PC-9 (cell line): ENCODE data around the gene HES4. TPM values are rescaled to one million over a fixed set of nuclear protein-coding genes. Genes with fewer than 3 reads are reported as not detected.
"Not testable (repeated sequence)": the region's sequence is repeated elsewhere in the genome, so short reads cannot be mapped to it uniquely, and the experiment has no call there.

Experiments used
- BruUV-seq: library from RNA; stranded (reverse); fragments of 400-500 nt; replicated peaks from 2 replicates; lab custom pipeline; 2021; lab: Mats Ljungman, UMichigan
- CTCF ChIA-PET: fragments of 300-600 bp; sonication (Branson Sonifier 250); formaldehyde crosslinking; loops from one replicate; lab custom pipeline; 2022; ENCODE audit warnings: antibody characterized with exemption; lab: Charles Lee
- POLR2A ChIA-PET: fragments of 300-600 bp; sonication (Branson Sonifier 250); formaldehyde crosslinking; loops from one replicate; lab custom pipeline; 2022; ENCODE audit warnings: antibody characterized with exemption; ENCODE audit not compliant: unreplicated experiment; lab: Charles Lee
- DNase-seq, 2 experiments: peaks; one replicate each; pipeline versions ENCODE4 v3.0.0 to v3.0.0-alpha.2; 2015 to 2022; ENCODE audit warnings: mixed read lengths in 1 of 2
- H2AFZ ChIP-seq: fragments of 200-600 bp; sonication (generic); 2 replicates; pipeline ENCODE4 v1.8.1; 2017; ENCODE audit warnings: antibody characterized with exemption
- H3F3A ChIP-seq: fragments of 200-600 bp; sonication (generic); 2 replicates; pipeline ENCODE4 v1.8.1; 2017; ENCODE audit warnings: antibody characterized with exemption, mild to moderate bottlenecking, low read depth; ENCODE audit not compliant: insufficient read depth
- H3K27ac ChIP-seq: fragments of 200-600 bp; sonication (generic); 2 replicates; pipeline ENCODE4 v1.6.1; 2016; ENCODE audit warnings: mixed run types
- H3K27me3 ChIP-seq: fragments of 200-600 bp; sonication (generic); 2 replicates; pipeline ENCODE4 v1.6.1; 2016; ENCODE audit warnings: low read depth, mixed run types; ENCODE audit not compliant: insufficient read depth
- H3K36me3 ChIP-seq: fragments of 200-600 bp; sonication (generic); 2 replicates; pipeline ENCODE4 v1.6.1; 2016; ENCODE audit warnings: low read depth, mixed run types
- H3K4me1 ChIP-seq: fragments of 200-600 bp; sonication (generic); replicated peaks from 2 replicates; pipeline ENCODE4 v1.6.1; 2016; ENCODE audit warnings: mixed run types; ENCODE audit not compliant: insufficient read depth
- H3K4me2 ChIP-seq: fragments of 200-600 bp; sonication (generic); 2 replicates; pipeline ENCODE4 v1.6.1; 2017; ENCODE audit warnings: mixed run types
- H3K4me3 ChIP-seq: fragments of 200-600 bp; sonication (generic); 2 replicates; pipeline ENCODE4 v1.6.1; 2016; ENCODE audit warnings: mixed run types
- H3K79me2 ChIP-seq: fragments of 200-600 bp; sonication (generic); 2 replicates; pipeline ENCODE4 v1.6.1; 2017; ENCODE audit warnings: low read depth, mixed run types
- H3K9me2 ChIP-seq: fragments of 200-600 bp; sonication (generic); 2 replicates; pipeline ENCODE4 v1.8.1; 2017; ENCODE audit warnings: mild to moderate bottlenecking; ENCODE audit not compliant: insufficient read depth
- H3K9me3 ChIP-seq: fragments of 200-600 bp; sonication (generic); 2 replicates; pipeline ENCODE4 v1.8.1; 2016; ENCODE audit warnings: low read depth; ENCODE audit not compliant: insufficient read depth
- H4K20me1 ChIP-seq: fragments of 200-600 bp; sonication (generic); 2 replicates; pipeline ENCODE4 v1.8.1; 2017; ENCODE audit not compliant: insufficient read depth
- EZH2 ChIP-seq: fragments of 200-600 bp; sonication (generic); IDR thresholded peaks from 2 replicates; pipeline ENCODE4 v1.8.0; 2017; ENCODE audit warnings: antibody characterized with exemption, low read depth
- intact Hi-C: fragments of 100-400 bp; cut with micrococcal nuclease; formaldehyde crosslinking; loops from one replicate; pipeline ENCODE4 v1.10.0; 2022; ENCODE audit not compliant: unreplicated experiment
- total RNA-seq: library from RNA; stranded (reverse); gene quantifications from 2 replicates; pipeline ENCODE4 v1.2.3, GENCODE V29; 2021
- TF ChIP-seq, protein P1 (sequence below): fragments of 200-600 bp; sonication (generic); conservative IDR thresholded peaks from 2 replicates; pipeline ENCODE4 v1.6.1; 2017; ENCODE audit warnings: mixed run types, antibody characterized with exemption, mild to moderate bottlenecking, moderate library complexity

Gene HES4
- total RNA-seq, 1 experiment from 2014 or later, result 19.2 TPM

DNA sequence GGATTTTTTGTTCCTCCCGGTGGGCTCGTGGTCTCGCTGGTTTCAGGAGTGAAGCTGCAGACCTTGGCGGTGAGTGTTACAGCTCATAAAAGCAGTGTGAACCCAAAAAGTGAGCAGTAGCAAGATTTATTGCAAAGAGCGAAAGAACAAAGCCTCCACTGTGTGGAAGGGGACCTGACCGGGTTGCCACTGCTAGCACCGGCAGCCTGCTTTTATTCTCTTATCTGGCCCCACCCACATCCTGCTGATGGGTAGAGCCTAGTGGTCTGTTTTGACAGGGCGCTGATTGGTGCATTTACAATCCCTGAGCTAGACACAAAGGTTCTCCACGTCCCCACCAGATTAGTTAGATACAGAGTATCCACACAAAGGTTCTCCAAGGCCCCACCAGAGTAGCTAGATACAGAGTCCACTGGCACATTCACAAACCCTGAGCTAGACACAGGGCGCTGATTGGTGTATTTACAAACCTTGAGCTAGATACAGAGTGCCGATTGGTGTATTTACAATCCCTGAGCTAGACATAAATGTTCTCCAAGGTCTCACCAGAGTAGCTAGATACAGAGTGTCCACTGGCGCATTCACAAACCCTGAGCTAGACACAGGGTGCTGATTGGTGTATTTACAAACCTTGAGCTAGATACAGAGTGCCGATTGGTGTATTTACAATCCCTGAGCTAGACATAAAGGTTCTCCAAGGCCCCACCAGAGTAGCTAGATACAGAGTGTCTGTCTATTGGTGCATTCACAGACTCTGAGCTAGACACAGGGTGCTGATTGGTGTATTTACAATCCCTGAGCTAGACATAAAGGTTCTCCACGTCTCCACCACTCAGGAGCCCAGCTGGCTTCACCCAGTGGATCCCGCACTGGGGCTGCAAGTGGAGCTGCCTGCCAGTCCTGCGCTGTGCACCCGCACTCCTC is 17.8 kb upstream of the HES4 start:
- H3K27ac ChIP-seq, H4K20me1 ChIP-seq, H3K9me3 ChIP-seq, H3K4me2 ChIP-seq, H3K36me3 ChIP-seq, CTCF ChIA-PET, POLR2A ChIA-PET, H3K4me3 ChIP-seq, H2AFZ ChIP-seq, H3K9me2 ChIP-seq, DNase-seq, BruUV-seq, H3K27me3 ChIP-seq, intact Hi-C loops: not testable (repeated sequence)
- peaks cover 38% of the 10 kb centered on the region for H3F3A ChIP-seq
- H3K4me1 ChIP-seq, result peaks cover 20% of the 10 kb centered on the region
- H3K79me2 ChIP-seq, result peaks cover 19% of the 10 kb centered on the region

DNA sequence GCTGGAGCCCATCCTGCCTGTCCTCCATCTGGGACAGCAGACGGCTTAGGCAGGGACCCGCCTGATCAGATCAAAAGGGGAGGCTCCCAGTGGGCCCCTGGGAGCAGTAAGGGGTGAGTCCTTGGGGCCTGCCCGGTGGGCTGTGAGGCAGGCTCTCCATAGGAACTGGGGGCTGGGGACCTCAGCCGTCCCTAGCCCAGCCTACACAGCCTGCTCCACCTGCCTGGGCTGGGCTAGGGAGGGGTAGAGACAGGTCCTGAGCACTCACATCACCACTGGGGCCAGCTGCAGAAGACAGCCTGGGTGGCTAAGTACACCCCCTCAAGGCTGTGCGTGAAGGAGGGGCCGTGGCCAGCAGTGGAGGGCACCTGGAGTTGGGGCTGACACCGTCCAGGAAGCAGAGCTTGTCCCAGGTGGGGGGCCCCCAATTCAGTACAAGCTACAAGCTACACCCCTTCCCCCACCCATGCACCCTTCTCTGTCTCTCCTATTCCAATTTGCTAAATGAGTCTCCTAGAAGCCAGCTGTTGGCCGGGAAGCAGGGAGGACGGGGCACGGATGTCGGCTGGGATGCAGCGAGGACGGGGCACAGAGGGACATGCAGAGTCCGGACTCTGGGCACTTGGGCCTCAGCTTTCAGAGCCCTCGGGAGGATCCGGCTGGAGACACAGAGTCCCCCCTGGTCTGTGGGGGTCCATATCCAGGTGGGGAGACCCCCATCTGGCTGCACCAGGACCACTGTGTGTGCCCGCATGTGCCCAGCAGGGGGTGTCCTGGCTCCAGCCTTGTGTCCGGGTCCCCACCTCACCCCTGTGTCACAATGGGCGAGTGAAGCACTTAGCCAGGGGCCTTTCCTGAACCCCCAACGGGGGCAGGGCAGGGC is 15.1 kb upstream of the HES4 start:
- Histone ChIP-seq H3K27me3 (no peaks in the 10 kb centered on the region), H2AFZ (no peak overlapping the region), H3K4me2 (peak overlapping the region; percentile 87), H4K20me1 (no peaks in the 10 kb centered on the region), H3K27ac (0 out of 2 replicates have a peak overlapping the region, but pooled peaks have one; percentile 74), H3K4me1 (peaks cover 12% of the 10 kb centered on the region), H3K9me2 (no peaks in the 10 kb centered on the region), H3K9me3 (no peaks in the 10 kb centered on the region), H3K79me2 (no peaks in the 10 kb centered on the region), H3F3A (peaks cover 32% of the 10 kb centered on the region), H3K36me3 (no peaks in the 10 kb centered on the region), H3K4me3 (peak overlapping the region; percentile 65; the same call in 1 of the 2 replicates)
- POLR2A ChIA-PET, result no interaction called here
- CTCF ChIA-PET, result no interaction called here
- no TSS peak for BruUV-seq
- intact Hi-C loops, result no loop called here
- peak in 1 of 2 experiments; percentile 34 for DNase-seq
- TF ChIP-seq, protein P1, sequence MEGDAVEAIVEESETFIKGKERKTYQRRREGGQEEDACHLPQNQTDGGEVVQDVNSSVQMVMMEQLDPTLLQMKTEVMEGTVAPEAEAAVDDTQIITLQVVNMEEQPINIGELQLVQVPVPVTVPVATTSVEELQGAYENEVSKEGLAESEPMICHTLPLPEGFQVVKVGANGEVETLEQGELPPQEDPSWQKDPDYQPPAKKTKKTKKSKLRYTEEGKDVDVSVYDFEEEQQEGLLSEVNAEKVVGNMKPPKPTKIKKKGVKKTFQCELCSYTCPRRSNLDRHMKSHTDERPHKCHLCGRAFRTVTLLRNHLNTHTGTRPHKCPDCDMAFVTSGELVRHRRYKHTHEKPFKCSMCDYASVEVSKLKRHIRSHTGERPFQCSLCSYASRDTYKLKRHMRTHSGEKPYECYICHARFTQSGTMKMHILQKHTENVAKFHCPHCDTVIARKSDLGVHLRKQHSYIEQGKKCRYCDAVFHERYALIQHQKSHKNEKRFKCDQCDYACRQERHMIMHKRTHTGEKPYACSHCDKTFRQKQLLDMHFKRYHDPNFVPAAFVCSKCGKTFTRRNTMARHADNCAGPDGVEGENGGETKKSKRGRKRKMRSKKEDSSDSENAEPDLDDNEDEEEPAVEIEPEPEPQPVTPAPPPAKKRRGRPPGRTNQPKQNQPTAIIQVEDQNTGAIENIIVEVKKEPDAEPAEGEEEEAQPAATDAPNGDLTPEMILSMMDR, result peak; percentile 66
- no peak for TF ChIP-seq EZH2

DNA sequence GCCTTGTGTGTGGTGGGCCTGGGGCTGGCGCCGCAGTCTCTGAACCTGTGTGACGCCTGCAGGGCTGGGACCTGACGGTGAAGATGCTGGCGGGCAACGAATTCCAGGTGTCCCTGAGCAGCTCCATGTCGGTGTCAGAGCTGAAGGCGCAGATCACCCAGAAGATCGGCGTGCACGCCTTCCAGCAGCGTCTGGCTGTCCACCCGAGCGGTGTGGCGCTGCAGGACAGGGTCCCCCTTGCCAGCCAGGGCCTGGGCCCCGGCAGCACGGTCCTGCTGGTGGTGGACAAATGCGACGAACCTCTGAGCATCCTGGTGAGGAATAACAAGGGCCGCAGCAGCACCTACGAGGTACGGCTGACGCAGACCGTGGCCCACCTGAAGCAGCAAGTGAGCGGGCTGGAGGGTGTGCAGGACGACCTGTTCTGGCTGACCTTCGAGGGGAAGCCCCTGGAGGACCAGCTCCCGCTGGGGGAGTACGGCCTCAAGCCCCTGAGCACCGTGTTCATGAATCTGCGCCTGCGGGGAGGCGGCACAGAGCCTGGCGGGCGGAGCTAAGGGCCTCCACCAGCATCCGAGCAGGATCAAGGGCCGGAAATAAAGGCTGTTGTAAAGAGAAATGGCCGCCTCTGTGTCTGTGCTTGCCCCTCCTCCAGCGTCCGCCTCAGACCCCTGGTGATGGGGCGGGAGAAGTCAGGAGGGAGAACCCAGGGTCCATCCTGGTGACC is 14.2 kb upstream of the HES4 start:
- ChIA-PET CTCF (interaction anchor here (0.6 kb wide), 1 partner anchor 45 kb away, joined by 3 read pairs; no protein-coding TSS in a partner anchor), POLR2A (interaction anchor here (0.6 to 0.8 kb wide), 2 partner anchors 14 to 53 kb away, joined by 4 to 5 read pairs; partner anchors contain the start of gene HES4)
- peak overlapping the region; percentile 65 for H3K4me3 ChIP-seq
- no peaks in the 10 kb centered on the region for H3K9me3 ChIP-seq
- peaks cover 12% of the 10 kb centered on the region for H3K4me1 ChIP-seq
- no peaks in the 10 kb centered on the region for H3K36me3 ChIP-seq
- H3K4me2 ChIP-seq, result peak overlapping the region; percentile 87
- no peak for DNase-seq
- BruUV-seq, result no TSS peak
- peak overlapping the region; percentile 78; the same call in 1 of the 2 replicates for H2AFZ ChIP-seq
- H3K27ac ChIP-seq, result peak overlapping the region; percentile 74; the same call in 1 of the 2 replicates
- TF ChIP-seq EZH2, result no peak
- TF ChIP-seq, protein P1, result no peak
- no peaks in the 10 kb centered on the region for H3K79me2 ChIP-seq
- H3K27me3 ChIP-seq, result no peaks in the 10 kb centered on the region
- H3K9me2 ChIP-seq, result no peaks in the 10 kb centered on the region
- intact Hi-C loops, result loop anchor here (1.0 kb wide), 1 partner anchor 13 kb away; no protein-coding TSS in a partner anchor
- H3F3A ChIP-seq, result peaks cover 32% of the 10 kb centered on the region
- no peaks in the 10 kb centered on the region for H4K20me1 ChIP-seq
